ENCODE results near the gene LHB.
"Not testable (repeated sequence)": the region's sequence is repeated elsewhere in the genome, so short reads cannot be mapped to it uniquely, and the experiment has no call there.

DNA sequence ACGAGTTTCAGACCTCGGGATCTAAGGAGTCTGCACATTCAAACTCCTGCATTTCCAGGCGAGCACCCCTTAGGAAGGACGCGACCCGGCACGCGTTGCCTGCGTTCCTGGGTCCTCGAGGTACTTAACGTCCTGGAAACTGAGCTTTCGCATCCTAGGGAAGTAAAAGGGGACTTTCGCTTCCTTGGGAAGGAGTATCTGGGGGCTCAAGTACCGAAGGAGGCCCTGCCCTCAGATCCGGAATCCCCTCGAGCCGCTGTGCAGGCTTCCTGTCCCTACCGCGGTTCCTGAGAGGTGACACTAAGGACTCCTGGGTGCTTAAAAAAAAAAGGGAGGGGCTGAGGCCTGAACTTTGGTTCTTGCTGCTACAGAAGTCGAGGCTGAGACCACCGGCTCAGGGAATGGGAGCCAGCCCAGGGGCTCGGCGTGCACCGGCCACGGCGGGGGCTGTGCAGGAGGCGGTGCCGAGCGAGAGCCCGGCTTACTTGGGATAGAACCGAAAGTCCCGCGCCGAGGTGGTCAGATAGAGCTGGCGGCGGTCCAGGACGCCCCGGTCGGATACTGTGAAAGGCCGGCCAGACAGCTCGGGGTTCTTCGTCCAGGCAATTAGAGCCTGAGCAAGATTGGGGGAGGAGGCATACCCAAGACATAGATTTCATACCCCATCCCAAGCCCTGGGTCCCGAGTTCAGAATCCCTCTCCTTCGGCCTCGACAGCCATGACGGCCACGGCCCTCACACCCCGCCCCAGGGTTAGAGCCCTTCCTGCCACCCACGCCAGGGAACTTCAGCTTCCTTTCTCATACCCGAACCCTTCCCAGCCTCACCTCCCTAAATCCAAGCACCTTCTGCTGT, 1.7 kb upstream of the LHB start:
- TF ChIP-seq, protein P1, sequence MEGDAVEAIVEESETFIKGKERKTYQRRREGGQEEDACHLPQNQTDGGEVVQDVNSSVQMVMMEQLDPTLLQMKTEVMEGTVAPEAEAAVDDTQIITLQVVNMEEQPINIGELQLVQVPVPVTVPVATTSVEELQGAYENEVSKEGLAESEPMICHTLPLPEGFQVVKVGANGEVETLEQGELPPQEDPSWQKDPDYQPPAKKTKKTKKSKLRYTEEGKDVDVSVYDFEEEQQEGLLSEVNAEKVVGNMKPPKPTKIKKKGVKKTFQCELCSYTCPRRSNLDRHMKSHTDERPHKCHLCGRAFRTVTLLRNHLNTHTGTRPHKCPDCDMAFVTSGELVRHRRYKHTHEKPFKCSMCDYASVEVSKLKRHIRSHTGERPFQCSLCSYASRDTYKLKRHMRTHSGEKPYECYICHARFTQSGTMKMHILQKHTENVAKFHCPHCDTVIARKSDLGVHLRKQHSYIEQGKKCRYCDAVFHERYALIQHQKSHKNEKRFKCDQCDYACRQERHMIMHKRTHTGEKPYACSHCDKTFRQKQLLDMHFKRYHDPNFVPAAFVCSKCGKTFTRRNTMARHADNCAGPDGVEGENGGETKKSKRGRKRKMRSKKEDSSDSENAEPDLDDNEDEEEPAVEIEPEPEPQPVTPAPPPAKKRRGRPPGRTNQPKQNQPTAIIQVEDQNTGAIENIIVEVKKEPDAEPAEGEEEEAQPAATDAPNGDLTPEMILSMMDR (conservative IDR thresholded peaks at IDR 0.05; ENCODE audit: low read depth, low read length): not testable (repeated sequence)
- TF ChIP-seq EZH2 (IDR thresholded peaks at IDR 0.05; ENCODE audit: low read length, unreplicated experiment); EZH2phosphoT487 (IDR thresholded peaks at IDR 0.05; ENCODE audit: borderline replicate concordance, low read length): not testable (repeated sequence)

Measured in PC-3 (cell line).